Endothelial cell of umbilical vein (primary cell): ENCODE measurements around the gene PCSK9. TPM values are rescaled to one million over a fixed set of nuclear protein-coding genes. Genes with fewer than 3 reads are reported as not detected.

Source experiments
- BruUV-seq: library from RNA; stranded (reverse); fragments of 400-500 nt; replicated peaks from 2 replicates; lab custom pipeline; 2021; lab: Mats Ljungman, UMichigan
- CTCF ChIA-PET: fragments of 300-600, 350-600 bp; sonication (Branson Sonifier 250); formaldehyde crosslinking; loops from one replicate; lab custom pipeline; 2021; ENCODE audit warnings: antibody characterized with exemption, inconsistent platforms; lab: Charles Lee
- POLR2A ChIA-PET: fragments of 300-600, 350-600 bp; sonication (Branson Sonifier 250); formaldehyde crosslinking; loops from one replicate; lab custom pipeline; 2021; ENCODE audit warnings: antibody characterized with exemption, inconsistent platforms; lab: Charles Lee
- DNase-seq: peaks from one replicate; pipeline ENCODE4 v3.0.0-alpha.2; 2011; ENCODE audit warnings: low read depth, low spot score
- FAIRE-seq: peaks from 2 replicates; lab custom pipeline; 2011; peaks lifted over from hg19 to GRCh38; lab: Jason Lieb, UNC
- H2AFZ ChIP-seq: 2 replicates; pipeline ENCODE4 v1.6.0; 2012; ENCODE audit warnings: low read depth, low read length, control low read depth, inconsistent platforms
- H3K27ac ChIP-seq: 2 replicates; pipeline ENCODE4 v1.5.1; 2011; ENCODE audit warnings: low read depth, mild to moderate bottlenecking, control low read depth, low read length, moderate library complexity; ENCODE audit not compliant: insufficient read depth
- H3K27me3 ChIP-seq, 2 experiments: 2 replicates each; pipeline versions ENCODE4 v1.6.0 to v1.6.1; 2011; ENCODE audit warnings: low read length in 2 of 2, mixed read lengths in 1 of 2; ENCODE audit not compliant: control insufficient read depth in 2 of 2, insufficient read depth in 2 of 2
- H3K36me3 ChIP-seq, 2 experiments: 2 replicates in 1 of 2; 3 replicates in 1 of 2; pipeline ENCODE4 v1.5.1; 2011; ENCODE audit warnings: low read length in 2 of 2, mild to moderate bottlenecking in 1 of 2, moderate library complexity in 1 of 2; ENCODE audit not compliant: control insufficient read depth in 2 of 2, insufficient read depth in 2 of 2; ENCODE audit errors: extremely low read depth in 1 of 2
- H3K4me1 ChIP-seq: 3 replicates; pipeline ENCODE4 v1.5.1; 2011; ENCODE audit warnings: mild to moderate bottlenecking, low read length; ENCODE audit not compliant: control insufficient read depth, insufficient read depth; ENCODE audit errors: extremely low read depth
- H3K4me2 ChIP-seq: 2 replicates; pipeline ENCODE4 v1.6.1; 2011; ENCODE audit warnings: low read length, control low read depth, mixed read lengths; ENCODE audit not compliant: insufficient read depth
- H3K4me3 ChIP-seq, 3 experiments: fragments of 200-600 bp in 1 of 3; sonication (generic), shearing (Covaris generic) in 1 of 3; replicated peaks in 1 of 3; 2 replicates each; pipeline ENCODE4 v1.5.1; 2011 to 2016; ENCODE audit warnings: control low read depth in 3 of 3, low read length in 3 of 3, mild to moderate bottlenecking in 2 of 3, inconsistent platforms in 1 of 3, low read depth in 1 of 3, moderate library complexity in 1 of 3; ENCODE audit not compliant: insufficient read depth in 1 of 3
- H3K79me2 ChIP-seq: 2 replicates; pipeline ENCODE4 v1.6.0; 2012; ENCODE audit warnings: low read length, inconsistent platforms; ENCODE audit not compliant: control insufficient read depth, insufficient read depth
- H3K9ac ChIP-seq: replicated peaks from 2 replicates; pipeline ENCODE3; 2011; ENCODE audit warnings: low read length, control low read depth; ENCODE audit not compliant: insufficient read depth; ENCODE audit errors: extremely low read depth
- H3K9me1 ChIP-seq: replicated peaks from 3 replicates; pipeline ENCODE4 v1.6.0; 2011; ENCODE audit warnings: mild to moderate bottlenecking, low read length; ENCODE audit not compliant: control insufficient read depth, insufficient read depth; ENCODE audit errors: extremely low read depth
- H3K9me3 ChIP-seq: replicated peaks from 2 replicates; pipeline ENCODE4 v1.5.1; 2012; ENCODE audit warnings: low read length, inconsistent platforms; ENCODE audit not compliant: control insufficient read depth, insufficient read depth
- H4K20me1 ChIP-seq: replicated peaks from 2 replicates; pipeline ENCODE3; 2011; ENCODE audit warnings: mild to moderate bottlenecking, low read length; ENCODE audit not compliant: control insufficient read depth, insufficient read depth; ENCODE audit errors: extremely low read depth
- EZH2 ChIP-seq: IDR thresholded peaks from 2 replicates; pipeline ENCODE4 v1.6.1; 2012; ENCODE audit warnings: borderline replicate concordance, low read depth, mild to moderate bottlenecking, moderate library complexity, low read length, inconsistent platforms; ENCODE audit not compliant: severe bottlenecking
- FOS ChIP-seq: IDR thresholded peaks from 2 replicates; pipeline ENCODE4 v1.6.1; 2011; ENCODE audit warnings: mild to moderate bottlenecking, low read length, moderate library complexity, borderline replicate concordance; ENCODE audit not compliant: insufficient read depth
- GATA2 ChIP-seq: IDR thresholded peaks from 2 replicates; pipeline ENCODE4 v1.7.0; 2011; ENCODE audit warnings: low read depth, mild to moderate bottlenecking, moderate library complexity, mixed read lengths, low read length; ENCODE audit not compliant: insufficient read length, insufficient read depth
- JUN ChIP-seq: IDR thresholded peaks from 2 replicates; pipeline ENCODE4 v1.6.1; 2011; ENCODE audit warnings: borderline replicate concordance, low read depth; ENCODE audit not compliant: insufficient read length, insufficient read depth
- MYC ChIP-seq: IDR thresholded peaks from one replicate; pipeline ENCODE4 v1.6.1; 2011; ENCODE audit warnings: mild to moderate bottlenecking, low read depth, low read length
- POLR2A ChIP-seq: IDR thresholded peaks from 2 replicates; pipeline ENCODE4 v1.6.1; 2012; ENCODE audit warnings: low read depth, mild to moderate bottlenecking, control low read depth, low read length
- POLR2AphosphoS5 ChIP-seq: IDR thresholded peaks from 2 replicates; pipeline ENCODE4 v1.6.1; 2012; ENCODE audit warnings: low read depth, mild to moderate bottlenecking, control low read depth, low read length, moderate library complexity; ENCODE audit not compliant: insufficient read depth
- dilution Hi-C: fragments of 300-500 bp; cut with MboI; formaldehyde crosslinking; loops from one replicate; pipeline ENCODE4 v1.15.0; 2019; ENCODE audit warnings: low sequenced_read_pairs; ENCODE audit not compliant: extremely low pct_ligation_motif_present
- intact Hi-C: fragments of 100-400 bp; cut with micrococcal nuclease; formaldehyde crosslinking; loops from one replicate; pipeline ENCODE4 v1.10.0; 2022
- polyA plus RNA-seq, 4 experiments: library from polyadenylated mRNA; depleted of rRNA in 3 of 4; stranded (reverse) in 3 of 4; unstranded in 1 of 4; fragments of >200 nt; gene quantifications; 2 replicates each; pipeline versions ENCODE4 v1.2.1 to v1.2.3, GENCODE V29; 2011 to 2012; ENCODE audit warnings: missing spikeins in 1 of 4
- total RNA-seq: library from RNA; stranded (reverse); gene quantifications from 2 replicates; pipeline ENCODE4 v1.2.3, GENCODE V29; 2021
- TF ChIP-seq, protein P1 (sequence below): IDR thresholded peaks from 2 replicates; pipeline ENCODE4 v1.6.1; 2011; ENCODE audit not compliant: insufficient read depth, insufficient read length
- TF ChIP-seq, protein P2 (sequence below), 2 donors: IDR thresholded peaks; 1 replicate in 1 of 2; 2 replicates in 1 of 2; pipeline ENCODE4 v1.5.1; 2011; ENCODE audit warnings: low read length in 2 of 2, mild to moderate bottlenecking in 2 of 2, moderate library complexity in 2 of 2, control low read depth in 1 of 2, inconsistent platforms in 1 of 2, low read depth in 1 of 2; ENCODE audit not compliant: insufficient read depth in 1 of 2; ENCODE audit errors: extremely low read depth in 1 of 2

The PCSK9 gene
- total and polyA plus RNA-seq, 2 donors (not counting 3 experiments of a cell fraction or from before 2014, with no cell fraction given) = 0.17 to 0.35 TPM

DNA sequence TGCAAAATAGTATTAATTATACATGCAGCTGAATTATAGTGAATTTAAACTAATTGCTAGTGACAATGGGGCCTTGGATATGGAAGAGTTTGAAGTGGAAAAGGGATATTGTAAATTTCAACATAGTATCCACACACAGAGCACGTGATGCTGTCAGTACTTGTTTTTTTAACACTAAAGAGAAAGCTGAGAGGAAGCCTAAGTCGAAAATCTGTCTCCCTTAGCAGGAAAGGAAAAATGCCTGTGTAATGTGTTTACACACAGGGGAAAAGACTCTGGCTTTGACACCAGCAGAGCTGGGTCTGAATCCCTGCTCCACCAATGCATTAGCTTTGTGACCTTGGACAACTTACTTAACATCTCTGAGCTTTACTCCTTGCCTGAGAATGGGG is 42.6 kb downstream of the PCSK9 start:
- dilution Hi-C loops (no loop called here), intact Hi-C loops (no loop called here)
- no peaks in the 10 kb centered on the region for H3K9me1 ChIP-seq
- H3K9ac ChIP-seq = no peak overlapping the region
- CTCF ChIA-PET = interaction anchor here (1.4 to 3.1 kb wide), 4 partner anchors 10 to 196 kb away, joined by 3 to 13 read pairs (median 6); no protein-coding TSS in a partner anchor
- POLR2A ChIA-PET = no interaction called here
- no peak overlapping the region for H3K4me2 ChIP-seq
- H3K79me2 ChIP-seq = no peaks in the 10 kb centered on the region
- H3K9me3 ChIP-seq = no peaks in the 10 kb centered on the region
- H3K27me3 ChIP-seq = no peaks in the 10 kb centered on the region
- no peaks in the 10 kb centered on the region for H4K20me1 ChIP-seq
- H3K4me1 ChIP-seq = peaks cover 11% of the 10 kb centered on the region
- no peak overlapping the region for H3K4me3 ChIP-seq
- FAIRE-seq = no peak
- peak; percentile 60 for DNase-seq
- BruUV-seq = no TSS peak
- peak overlapping the region; percentile 16 for H3K27ac ChIP-seq
- H3K36me3 ChIP-seq = peaks cover 16 to 20% of the 10 kb centered on the region in 2 experiments
- TF ChIP-seq EZH2 (no peak), POLR2AphosphoS5 (no peak), POLR2A (no peak), MYC (no peak)
- TF ChIP-seq, protein P1, sequence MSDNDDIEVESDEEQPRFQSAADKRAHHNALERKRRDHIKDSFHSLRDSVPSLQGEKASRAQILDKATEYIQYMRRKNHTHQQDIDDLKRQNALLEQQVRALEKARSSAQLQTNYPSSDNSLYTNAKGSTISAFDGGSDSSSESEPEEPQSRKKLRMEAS = no peak
- TF ChIP-seq, protein P2, sequence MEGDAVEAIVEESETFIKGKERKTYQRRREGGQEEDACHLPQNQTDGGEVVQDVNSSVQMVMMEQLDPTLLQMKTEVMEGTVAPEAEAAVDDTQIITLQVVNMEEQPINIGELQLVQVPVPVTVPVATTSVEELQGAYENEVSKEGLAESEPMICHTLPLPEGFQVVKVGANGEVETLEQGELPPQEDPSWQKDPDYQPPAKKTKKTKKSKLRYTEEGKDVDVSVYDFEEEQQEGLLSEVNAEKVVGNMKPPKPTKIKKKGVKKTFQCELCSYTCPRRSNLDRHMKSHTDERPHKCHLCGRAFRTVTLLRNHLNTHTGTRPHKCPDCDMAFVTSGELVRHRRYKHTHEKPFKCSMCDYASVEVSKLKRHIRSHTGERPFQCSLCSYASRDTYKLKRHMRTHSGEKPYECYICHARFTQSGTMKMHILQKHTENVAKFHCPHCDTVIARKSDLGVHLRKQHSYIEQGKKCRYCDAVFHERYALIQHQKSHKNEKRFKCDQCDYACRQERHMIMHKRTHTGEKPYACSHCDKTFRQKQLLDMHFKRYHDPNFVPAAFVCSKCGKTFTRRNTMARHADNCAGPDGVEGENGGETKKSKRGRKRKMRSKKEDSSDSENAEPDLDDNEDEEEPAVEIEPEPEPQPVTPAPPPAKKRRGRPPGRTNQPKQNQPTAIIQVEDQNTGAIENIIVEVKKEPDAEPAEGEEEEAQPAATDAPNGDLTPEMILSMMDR (IDR thresholded peaks at IDR 0.05; ENCODE audit: extremely low read depth in 1 of 2, insufficient read depth in 1 of 2, low read depth in 1 of 2, low read length in 2 of 2) = no peak
- H2AFZ ChIP-seq = no peak overlapping the region

- dilution Hi-C loops (no loop called here), intact Hi-C loops (no loop called here)
- no peaks in the 10 kb centered on the region for H3K27me3 ChIP-seq
- TF ChIP-seq, protein P1 = no peak
- TF ChIP-seq EZH2 = no peak
- TF ChIP-seq FOS = no peak
- no peak for TF ChIP-seq POLR2A
- TF ChIP-seq POLR2AphosphoS5 = no peak
- no peak for TF ChIP-seq GATA2
- TF ChIP-seq MYC = no peak
- TF ChIP-seq, protein P2 (IDR thresholded peaks at IDR 0.05; ENCODE audit: extremely low read depth in 1 of 2, insufficient read depth in 1 of 2, low read depth in 1 of 2, low read length in 2 of 2) = no peak
- TF ChIP-seq JUN = no peak
- BruUV-seq = no TSS peak
- peaks cover 16 to 18% of the 10 kb centered on the region in 2 experiments for H3K36me3 ChIP-seq
- no peaks in the 10 kb centered on the region for H3K9me1 ChIP-seq
- H3K9ac ChIP-seq = no peak overlapping the region
- H3K9me3 ChIP-seq = no peaks in the 10 kb centered on the region
- peaks cover 11% of the 10 kb centered on the region for H3K4me1 ChIP-seq
- CTCF ChIA-PET = no interaction called here
- H3K4me2 ChIP-seq = no peak overlapping the region
- no peaks in the 10 kb centered on the region for H4K20me1 ChIP-seq
- H3K79me2 ChIP-seq = no peaks in the 10 kb centered on the region
- POLR2A ChIA-PET = no interaction called here
- H3K27ac ChIP-seq = no peak overlapping the region
- no peak overlapping the region for H3K4me3 ChIP-seq
- no peak overlapping the region for H2AFZ ChIP-seq
- DNase-seq (no peak), FAIRE-seq (no peak)
Observed at GRCh38 chr1:55084257-55084656, 44.9 kb downstream of the PCSK9 start.
